Nephron (organoid): Measurements from ENCODE around the gene ADORA1.

ENCODE experiments used
- H3K27ac Mint-ChIP-seq, 3 experiments: 2 replicates each; pipeline ENCODE4 v1.8.0; 2020; ENCODE audit warnings: mixed read lengths in 3 of 3, mild to moderate bottlenecking in 2 of 3, moderate library complexity in 1 of 3
- H3K27me3 Mint-ChIP-seq: 2 replicates; pipeline ENCODE4 v1.8.0; 2021; ENCODE audit warnings: low read depth, mild to moderate bottlenecking, moderate library complexity, mixed read lengths
- H3K36me3 Mint-ChIP-seq: 2 replicates; pipeline ENCODE4 v1.8.0; 2020; ENCODE audit warnings: low read depth, mixed read lengths
- H3K4me1 Mint-ChIP-seq: 2 replicates; pipeline ENCODE4 v1.8.0; 2020; ENCODE audit warnings: mixed read lengths
- H3K4me3 Mint-ChIP-seq, 3 experiments: 2 replicates each; pipeline ENCODE4 v1.8.0; 2020; ENCODE audit warnings: mild to moderate bottlenecking in 3 of 3, mixed read lengths in 3 of 3, moderate library complexity in 2 of 3
- H3K9me3 Mint-ChIP-seq: 2 replicates; pipeline ENCODE4 v1.8.0; 2020; ENCODE audit warnings: mixed read lengths
- CTCF ChIP-seq, 3 experiments: fragments of 200-600 bp; sonication (generic); IDR thresholded peaks; one replicate each; pipeline ENCODE4 v1.5.0; 2021; ENCODE audit warnings: antibody characterized with exemption in 3 of 3; ENCODE audit not compliant: unreplicated experiment in 3 of 3

The ADORA1 gene

GRCh38 chr1:203131548-203132200 lies 4.1 kb downstream of the ADORA1 start:
- Mint-ChIP-seq H3K4me3 (no peak overlapping the region), H3K4me1 (peaks cover 40% of the 10 kb centered on the region), H3K27me3 (peaks cover 19% of the 10 kb centered on the region), H3K27ac (no peak overlapping the region), H3K9me3 (no peaks in the 10 kb centered on the region), H3K36me3 (no peaks in the 10 kb centered on the region)
- TF ChIP-seq CTCF (IDR thresholded peaks at IDR 0.05; ENCODE audit: unreplicated experiment in 3 of 3): no peak

GRCh38 chr1:203133970-203134725 lies 6.6 kb downstream of the ADORA1 start:
- Mint-ChIP-seq H3K4me3 (no peak overlapping the region), H3K4me1 (peaks cover 20% of the 10 kb centered on the region), H3K9me3 (no peaks in the 10 kb centered on the region), H3K36me3 (no peaks in the 10 kb centered on the region), H3K27me3 (peaks cover 8% of the 10 kb centered on the region), H3K27ac (peak overlapping the region; percentile 66 to 85 (median 84))
- TF ChIP-seq CTCF (IDR thresholded peaks at IDR 0.05; ENCODE audit: unreplicated experiment in 3 of 3): no peak

GRCh38 chr1:203135636-203136305 lies 8.2 kb downstream of the ADORA1 start:
- no peak for TF ChIP-seq CTCF (IDR thresholded peaks at IDR 0.05; ENCODE audit: unreplicated experiment in 3 of 3)
- Mint-ChIP-seq H3K4me3 (no peak overlapping the region), H3K27ac (peak overlapping the region in 2 of 3 experiments; percentile 22 to 29), H3K9me3 (no peaks in the 10 kb centered on the region), H3K27me3 (peaks cover 4% of the 10 kb centered on the region), H3K36me3 (no peaks in the 10 kb centered on the region), H3K4me1 (peaks cover 7% of the 10 kb centered on the region)

- Mint-ChIP-seq H3K4me3 (no peak overlapping the region), H3K27ac (no peak overlapping the region), H3K27me3 (peaks cover 4% of the 10 kb centered on the region), H3K4me1 (peaks cover 7% of the 10 kb centered on the region), H3K9me3 (no peaks in the 10 kb centered on the region), H3K36me3 (no peaks in the 10 kb centered on the region)
- peak in 1 of 3 experiments; percentile 15 for TF ChIP-seq CTCF (IDR thresholded peaks at IDR 0.05; ENCODE audit: unreplicated experiment in 3 of 3)
Measured at GRCh38 chr1:203136409-203137042, 9.0 kb downstream of the ADORA1 start.

- H3K27ac Mint-ChIP-seq: no peak overlapping the region
- peaks cover 4% of the 10 kb centered on the region for H3K27me3 Mint-ChIP-seq
- H3K4me1 Mint-ChIP-seq: peaks cover 11% of the 10 kb centered on the region
- no peaks in the 10 kb centered on the region for H3K36me3 Mint-ChIP-seq
- no peaks in the 10 kb centered on the region for H3K9me3 Mint-ChIP-seq
- TF ChIP-seq CTCF (IDR thresholded peaks at IDR 0.05; ENCODE audit: unreplicated experiment in 3 of 3): no peak
- H3K4me3 Mint-ChIP-seq: no peak overlapping the region
Measured at GRCh38 chr1:203137324-203137723, 9.8 kb downstream of the ADORA1 start.
